GM23248 (cell line): ENCODE results near the gene BICC1. TPM values are rescaled to one million over a fixed set of nuclear protein-coding genes. Genes with fewer than 3 reads are reported as not detected.

Experiments
- DNase-seq: peaks from one replicate; pipeline ENCODE4 v3.0.0-alpha.2; 2015
- H2AFZ ChIP-seq: fragments of 200-600 bp; sonication (generic); 2 replicates; pipeline ENCODE4 v1.6.1; 2016; ENCODE audit warnings: antibody characterized with exemption
- H3F3A ChIP-seq: fragments of 200-600 bp; sonication (generic); 2 replicates; pipeline ENCODE4 v1.6.1; 2016; ENCODE audit warnings: mild to moderate bottlenecking, antibody characterized with exemption, mixed run types; ENCODE audit not compliant: insufficient read depth
- H3K27ac ChIP-seq: fragments of 200-600 bp; sonication (generic); 2 replicates; pipeline ENCODE4 v1.5.1; 2016; ENCODE audit warnings: mild to moderate bottlenecking
- H3K27me3 ChIP-seq: fragments of 200-600 bp; sonication (generic); replicated peaks from 2 replicates; pipeline ENCODE4 v1.6.1; 2016; ENCODE audit warnings: mild to moderate bottlenecking; ENCODE audit not compliant: insufficient read depth
- H3K36me3 ChIP-seq: fragments of 200-600 bp; sonication (generic); 2 replicates; pipeline ENCODE4 v1.6.1; 2016; ENCODE audit warnings: low read depth, mild to moderate bottlenecking
- H3K4me1 ChIP-seq: fragments of 200-600 bp; sonication (generic); 2 replicates; pipeline ENCODE4 v1.6.1; 2016; ENCODE audit warnings: mild to moderate bottlenecking; ENCODE audit not compliant: insufficient read depth
- H3K4me2 ChIP-seq: fragments of 200-600 bp; sonication (generic); one replicate; pipeline ENCODE4 v1.6.1; 2016; ENCODE audit warnings: mild to moderate bottlenecking; ENCODE audit not compliant: unreplicated experiment
- H3K4me3 ChIP-seq: fragments of 200-600 bp; sonication (generic); 2 replicates; pipeline ENCODE4 v1.5.1; 2016; ENCODE audit warnings: mild to moderate bottlenecking
- H3K79me2 ChIP-seq: fragments of 200-600 bp; sonication (generic); 2 replicates; pipeline ENCODE4 v1.6.1; 2016; ENCODE audit warnings: mild to moderate bottlenecking; ENCODE audit not compliant: insufficient read depth
- H3K9ac ChIP-seq: fragments of 200-600 bp; sonication (generic); 2 replicates; pipeline ENCODE4 v1.6.1; 2016; ENCODE audit warnings: mild to moderate bottlenecking
- H3K9me2 ChIP-seq: fragments of 200-600 bp; sonication (generic); 2 replicates; pipeline ENCODE4 v1.6.1; 2016; ENCODE audit warnings: mixed run types, mild to moderate bottlenecking, moderate library complexity; ENCODE audit not compliant: insufficient read depth
- H3K9me3 ChIP-seq: fragments of 200-600 bp; sonication (generic); one replicate; pipeline ENCODE4 v1.6.1; 2017; ENCODE audit warnings: low read depth
- H4K20me1 ChIP-seq: fragments of 200-600 bp; sonication (generic); 2 replicates; pipeline ENCODE4 v1.6.0; 2016; ENCODE audit not compliant: insufficient read depth
- EZH2 ChIP-seq: fragments of 200-600 bp; sonication (generic); IDR thresholded peaks from 2 replicates; pipeline ENCODE4 v1.6.1; 2018; ENCODE audit warnings: antibody characterized with exemption, mild to moderate bottlenecking; ENCODE audit not compliant: insufficient read depth, poor library complexity, severe bottlenecking
- EZH2phosphoT487 ChIP-seq: fragments of 200-600 bp; sonication (generic); IDR thresholded peaks from 2 replicates; pipeline ENCODE4 v1.6.1; 2018; ENCODE audit warnings: antibody characterized with exemption, moderate library complexity, mild to moderate bottlenecking, low read depth; ENCODE audit not compliant: insufficient read depth
- WGBS, 2 experiments: methylation state at CpG; one replicate each; pipeline ENCODE4 v1.1.6; 2015 to 2017; ENCODE audit warnings: low lambda C conversion rate in 2 of 2, low coverage in 1 of 2; ENCODE audit errors: missing lambda C conversion rate in 2 of 2; 5-methylcytosine and 5-hydroxymethylcytosine counted together
- in situ Hi-C: fragments of 300-500 bp; cut with MboI; formaldehyde crosslinking; loops from 2 replicates; pipeline ENCODE4 v1.15.0; 2020
- polyA plus RNA-seq: library from polyadenylated mRNA; unstranded; fragments of >200 nt; fragmentation: Nextera tagmentation; extraction: Ambion mirVana; gene quantifications from 2 replicates; pipeline ENCODE4 v1.2.1, GENCODE V29; 2016
- total RNA-seq: library from RNA; depleted of rRNA; stranded (reverse); fragments of >200 nt; shearing (Covaris generic); gene quantifications from 2 replicates; pipeline ENCODE4 v1.2.3, GENCODE V29; 2014

The BICC1 gene
- total and polyA plus RNA-seq, 2 experiments from 2014 or later, result 80.5 to 97.0 TPM

- H3K79me2 ChIP-seq, result no peaks in the 10 kb centered on the region
- in situ Hi-C loops, result no loop called here
- TF ChIP-seq EZH2 (no peak), EZH2phosphoT487 (no peak)
- H3K36me3 ChIP-seq, result peaks cover 50% of the 10 kb centered on the region
- H3F3A ChIP-seq, result peaks cover 44% of the 10 kb centered on the region
- peaks cover 31% of the 10 kb centered on the region for H3K4me1 ChIP-seq
- H4K20me1 ChIP-seq, result no peaks in the 10 kb centered on the region
- H2AFZ ChIP-seq, result no peak overlapping the region
- peak overlapping the region; percentile 39; the same call in 1 of the 2 replicates for H3K9ac ChIP-seq
- no peak overlapping the region for H3K4me3 ChIP-seq
- H3K9me3 ChIP-seq, result no peaks in the 10 kb centered on the region
- DNase-seq, result peak; percentile 48
- H3K27ac ChIP-seq, result peak overlapping the region; percentile 73
- no peaks in the 10 kb centered on the region for H3K27me3 ChIP-seq
- H3K4me2 ChIP-seq, result peak overlapping the region; percentile 29
- WGBS, 2 experiments, result 32 to 34% methylated on average over 4 of the region's 4 CpGs
- H3K9me2 ChIP-seq, result no peaks in the 10 kb centered on the region
These were observed 294.4 kb downstream of the BICC1 start for GRCh38 chr10:58806970-58807628.

- H3K36me3 ChIP-seq, result peaks cover 47% of the 10 kb centered on the region
- TF ChIP-seq EZH2 (no peak), EZH2phosphoT487 (0 out of 2 replicates have a peak, but pooled peaks have one; percentile 47)
- H3K9ac ChIP-seq, result peak overlapping the region; percentile 39; the same call in 1 of the 2 replicates
- H3K9me3 ChIP-seq, result no peaks in the 10 kb centered on the region
- no peak overlapping the region for H2AFZ ChIP-seq
- peaks cover 31% of the 10 kb centered on the region for H3K4me1 ChIP-seq
- no peaks in the 10 kb centered on the region for H3K9me2 ChIP-seq
- H3K4me3 ChIP-seq, result no peak overlapping the region
- peak overlapping the region; percentile 73 for H3K27ac ChIP-seq
- H4K20me1 ChIP-seq, result no peaks in the 10 kb centered on the region
- H3K27me3 ChIP-seq, result no peaks in the 10 kb centered on the region
- 1 to 3% methylated on average over 4 of the region's 4 CpGs for WGBS, 2 experiments
- in situ Hi-C loops, result no loop called here
- peaks cover 44% of the 10 kb centered on the region for H3F3A ChIP-seq
- H3K79me2 ChIP-seq, result no peaks in the 10 kb centered on the region
- H3K4me2 ChIP-seq, result peak overlapping the region; percentile 29
- peak; percentile 89 for DNase-seq
These were observed 295.0 kb downstream of the BICC1 start for GRCh38 chr10:58807629-58808022.

DNA sequence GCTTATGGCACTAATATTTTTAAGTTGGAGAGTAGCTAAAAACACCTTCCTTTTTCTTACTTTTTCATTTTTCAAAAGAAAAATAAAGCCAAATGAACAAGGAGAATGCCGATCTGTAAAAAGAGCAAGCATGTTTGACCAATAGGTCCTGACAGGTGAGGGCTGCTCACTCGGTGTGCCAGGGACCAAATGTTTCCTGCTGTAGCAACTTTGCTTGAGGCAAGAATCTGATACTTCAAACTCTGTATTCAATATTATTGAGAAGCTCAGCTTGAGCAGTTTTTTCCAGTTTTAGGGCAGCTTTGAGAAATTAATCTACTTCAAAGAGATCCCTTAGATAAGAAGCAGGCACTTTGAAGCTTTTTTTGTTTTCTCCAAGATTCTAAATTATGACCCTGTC, 298.1 kb downstream of the BICC1 start:
- 86 to 98% methylated on average over 2 of the region's 2 CpGs for WGBS, 2 experiments
- no peaks in the 10 kb centered on the region for H3K27me3 ChIP-seq

DNA sequence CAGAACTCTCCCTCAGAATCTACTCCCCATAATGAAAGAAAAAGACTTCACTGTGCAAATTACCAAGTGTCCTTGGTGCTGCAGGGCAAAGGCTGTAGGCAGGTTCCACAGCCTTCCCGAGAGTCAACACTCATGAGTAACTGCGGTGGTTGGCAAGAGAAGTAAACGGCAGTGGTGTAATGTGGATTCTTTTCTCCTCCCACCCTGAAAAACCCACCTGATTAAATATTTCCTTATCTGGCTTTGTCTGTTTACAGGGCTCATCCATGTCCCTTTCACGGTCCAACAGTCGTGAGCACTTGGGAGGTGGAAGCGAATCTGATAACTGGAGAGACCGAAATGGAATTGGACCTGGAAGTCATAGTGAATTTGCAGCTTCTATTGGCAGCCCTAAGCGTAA, 300.9 kb downstream of the BICC1 start:
- in situ Hi-C loops, result no loop called here
- 84 to 88% methylated on average over 8 of the region's 8 CpGs for WGBS, 2 experiments

More for the DNA sequence above, 298.1 kb downstream of the BICC1 start:
- no peak for DNase-seq
- Histone ChIP-seq H2AFZ (no peak overlapping the region), H3K9me3 (no peaks in the 10 kb centered on the region), H3K9ac (no peak overlapping the region), H3K27ac (no peak overlapping the region), H4K20me1 (no peaks in the 10 kb centered on the region), H3K4me1 (peaks cover 27% of the 10 kb centered on the region), H3K9me2 (no peaks in the 10 kb centered on the region), H3K4me2 (no peak overlapping the region), H3K36me3 (peaks cover 42% of the 10 kb centered on the region), H3K4me3 (no peak overlapping the region), H3F3A (peaks cover 26% of the 10 kb centered on the region), H3K79me2 (no peaks in the 10 kb centered on the region)
- TF ChIP-seq EZH2 (no peak), EZH2phosphoT487 (no peak)
- in situ Hi-C loops, result no loop called here

More for the DNA sequence above, 300.9 kb downstream of the BICC1 start:
- H3K79me2 ChIP-seq, result no peaks in the 10 kb centered on the region
- H4K20me1 ChIP-seq, result no peaks in the 10 kb centered on the region
- no peak overlapping the region for H3K27ac ChIP-seq
- peaks cover 47% of the 10 kb centered on the region for H3K36me3 ChIP-seq
- no peak overlapping the region for H2AFZ ChIP-seq
- H3K4me2 ChIP-seq, result no peak overlapping the region
- H3F3A ChIP-seq, result no peaks in the 10 kb centered on the region; the same call in 1 of the 2 replicates
- no peaks in the 10 kb centered on the region for H3K4me1 ChIP-seq
- H3K27me3 ChIP-seq, result no peaks in the 10 kb centered on the region
- no peak for TF ChIP-seq EZH2
- no peak for TF ChIP-seq EZH2phosphoT487
- no peaks in the 10 kb centered on the region for H3K9me2 ChIP-seq
- no peaks in the 10 kb centered on the region for H3K9me3 ChIP-seq
- DNase-seq, result no peak
- no peak overlapping the region for H3K9ac ChIP-seq
- no peak overlapping the region for H3K4me3 ChIP-seq
